GM12878 (cell line): Measurements from ENCODE around the gene MAN1B1. TPM values are rescaled to one million over a fixed set of nuclear protein-coding genes. Genes with fewer than 3 reads are reported as not detected.

Experiments used
- FOS ChIP-seq: IDR thresholded peaks from 3 replicates; pipeline ENCODE4 v1.6.1; 2011; ENCODE audit warnings: borderline replicate concordance; ENCODE audit not compliant: insufficient read length; ENCODE audit errors: extremely low read depth
- HDAC2 ChIP-seq: fragments of 200-600 bp; sonication (generic); IDR thresholded peaks from 2 replicates; pipeline ENCODE4 v1.6.1; 2017
- JUND ChIP-seq: IDR thresholded peaks from 2 replicates; pipeline ENCODE4 v1.6.1; 2012; ENCODE audit warnings: low read depth, mild to moderate bottlenecking, low read length, improper control_type of control experiment, moderate library complexity
- KAT2A ChIP-seq: conservative IDR thresholded peaks from 2 replicates; pipeline ENCODE4 v1.6.1; 2011; ENCODE audit warnings: low read depth, low read length; ENCODE audit not compliant: control insufficient read depth
- MYC ChIP-seq: IDR thresholded peaks from 2 replicates; pipeline ENCODE4 v1.6.1; 2011; ENCODE audit warnings: mild to moderate bottlenecking, low read length, moderate library complexity, inconsistent platforms; ENCODE audit not compliant: insufficient read depth, insufficient replicate concordance, insufficient read length, severe bottlenecking
- NR2F1 ChIP-seq: fragments of 450-650 bp; conservative IDR thresholded peaks from 2 replicates; pipeline ENCODE4 v1.6.1; 2017; ENCODE audit warnings: mild to moderate bottlenecking
- NRF1 ChIP-seq: conservative IDR thresholded peaks from 2 replicates; pipeline ENCODE4 v1.6.1; 2011; ENCODE audit warnings: mild to moderate bottlenecking, low read depth, low read length, improper control_type of control experiment
- RELA ChIP-seq: fragments of 450-650 bp; IDR thresholded peaks from 2 replicates; pipeline ENCODE4 v1.8.0; 2014; ENCODE audit warnings: borderline replicate concordance; ENCODE audit not compliant: partially characterized antibody
- SIN3A ChIP-seq: IDR thresholded peaks from 2 replicates; pipeline ENCODE4 v1.6.1; 2012; ENCODE audit warnings: low read depth, low read length, improper control_type of control experiment
- SMAD5 ChIP-seq: IDR thresholded peaks from 2 replicates; pipeline ENCODE4 v1.6.1; 2016; ENCODE audit warnings: antibody characterized with exemption, low read depth
- SREBF1 ChIP-seq: IDR thresholded peaks from 2 replicates; pipeline ENCODE4 v1.6.1; 2012; ENCODE audit warnings: mild to moderate bottlenecking, low read length
- TARDBP ChIP-seq: IDR thresholded peaks from 2 replicates; pipeline ENCODE4 v1.6.1; 2016; ENCODE audit warnings: borderline replicate concordance
- TCF7 ChIP-seq: IDR thresholded peaks from 2 replicates; pipeline ENCODE4 v1.6.1; 2014; ENCODE audit warnings: antibody characterized with exemption, borderline replicate concordance
- ZNF217 ChIP-seq: fragments of 450-650 bp; IDR thresholded peaks from 2 replicates; pipeline ENCODE4 v1.6.1; 2017; ENCODE audit warnings: antibody characterized with exemption, mild to moderate bottlenecking
- ZNF24 ChIP-seq: fragments of 450-650 bp; IDR thresholded peaks from 2 replicates; pipeline ENCODE4 v1.6.1; 2017; ENCODE audit warnings: antibody characterized with exemption, mild to moderate bottlenecking
- ZNF274 ChIP-seq: IDR thresholded peaks from one replicate; pipeline ENCODE4 v1.8.0; 2011; ENCODE audit not compliant: insufficient read length, insufficient read depth
- ZSCAN29 ChIP-seq: fragments of 450-650 bp; IDR thresholded peaks from 2 replicates; pipeline ENCODE4 v1.6.1; 2017; ENCODE audit warnings: mild to moderate bottlenecking, moderate library complexity
- polyA plus RNA-seq, 11 experiments: library from polyadenylated mRNA; depleted of rRNA in 4 of 11; unstranded in 6 of 11; stranded (reverse) in 5 of 11; fragments of >200 nt; fragmentation: Nextera tagmentation in 4 of 11; fragmentation: Illumina TruSeq in 1 of 11; extraction: Ambion mirVana in 4 of 11; extraction: Trizol in 1 of 11; gene quantifications; 1 replicate in 1 of 11; 2 replicates in 10 of 11; pipeline versions ENCODE4 v1.2.1 to v1.2.3, GENCODE V29; 2011 to 2016; ENCODE audit warnings: inconsistent platforms in 2 of 11, missing spikeins in 2 of 11, low read depth in 1 of 11
- total RNA-seq, 4 experiments: library from RNA; depleted of rRNA in 3 of 4; stranded (reverse); fragments of >200 nt in 3 of 4; fragmentation: Illumina TruSeq in 1 of 4; extraction: Trizol in 1 of 4; gene quantifications; 2 replicates each; pipeline versions ENCODE4 v1.2.1 to v1.2.3, GENCODE V29; 2013 to 2021
- TF ChIP-seq, protein P1 (sequence below): fragments of 450-650 bp; IDR thresholded peaks from 2 replicates; pipeline ENCODE4 v1.6.1; 2014; ENCODE audit warnings: mild to moderate bottlenecking
- TF ChIP-seq, protein P2 (sequence below): IDR thresholded peaks from 2 replicates; pipeline ENCODE4 v1.6.1; 2012; ENCODE audit warnings: low read depth, low read length, improper control_type of control experiment
- TF ChIP-seq, protein P3 (sequence below): fragments of 450-650 bp; IDR thresholded peaks from 2 replicates; pipeline ENCODE4 v1.6.1; 2017; ENCODE audit warnings: borderline replicate concordance
- TF ChIP-seq, protein P4 (sequence below): fragments of 450-650 bp; formaldehyde crosslinking; IDR thresholded peaks from 2 replicates; pipeline ENCODE4 v1.4.0; 2020; ENCODE audit warnings: mild to moderate bottlenecking, moderate library complexity
- TF ChIP-seq, protein P5 (sequence below): fragments of 450-650 bp; IDR thresholded peaks from 2 replicates; pipeline ENCODE4 v1.6.1; 2018; ENCODE audit warnings: borderline replicate concordance, mild to moderate bottlenecking; ENCODE audit not compliant: partially characterized antibody

The MAN1B1 gene
- total and polyA plus RNA-seq, 10 of the 15 experiments (the other 5 are each of a cell fraction or from before 2014, with no cell fraction given): 0.71 to 34.1 (median 22.7) TPM

DNA sequence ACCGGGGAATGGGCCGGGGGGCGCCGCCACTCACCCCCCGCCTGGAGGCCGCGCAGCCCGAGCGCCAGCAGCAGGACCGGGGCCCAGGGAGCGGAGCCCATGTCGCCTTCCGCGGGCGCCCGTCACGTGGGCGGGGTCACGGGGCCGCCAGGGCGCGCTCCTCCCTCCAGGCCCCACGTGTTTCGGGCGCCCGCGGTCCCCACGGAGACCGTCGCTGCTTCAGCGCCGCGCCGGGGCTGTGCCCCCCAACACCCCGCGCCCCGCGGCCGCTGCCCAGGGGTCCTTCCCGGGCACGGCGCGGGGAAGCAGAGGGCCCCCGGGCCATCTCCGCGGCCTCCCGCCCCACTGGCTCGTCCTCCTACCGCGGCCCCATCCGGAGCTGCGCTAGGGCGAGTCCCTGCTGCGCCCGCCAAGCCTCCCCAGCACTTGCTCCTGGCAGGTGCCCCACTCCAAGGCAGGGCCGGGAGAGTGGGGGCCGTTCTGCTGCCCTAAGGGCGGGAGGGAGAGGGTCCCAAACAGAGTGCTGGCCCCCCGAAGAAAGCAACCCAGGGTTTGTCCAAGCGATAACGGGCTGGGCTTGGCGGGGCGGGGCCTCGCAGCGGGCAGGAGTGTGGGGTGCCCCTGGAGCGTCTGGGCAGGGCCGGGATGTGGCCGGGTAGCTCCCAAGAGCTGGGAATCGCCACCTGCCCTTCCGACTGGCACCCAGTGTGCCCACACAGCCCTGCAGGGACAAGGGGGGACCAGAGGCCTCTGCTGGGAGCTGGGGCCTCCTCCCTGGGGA, 28.0 kb downstream of the MAN1B1 start, which contains the start of gene DPP7 (continued):
- TF ChIP-seq JUND (no peak), FOS (peak; percentile 30), NRF1 (no peak), SMAD5 (no peak), MYC (peak; percentile 13), ZNF274 (no peak), TARDBP (no peak), NR2F1 (peak; percentile 89), ZNF24 (0 out of 2 replicates have a peak, but pooled peaks have one; percentile 39), SIN3A (peak; percentile 85), TCF7 (no peak), SREBF1 (no peak), ZNF217 (peak; percentile 64; the same call in 1 of the 2 replicates), KAT2A (no peak), ZSCAN29 (no peak), HDAC2 (no peak), RELA (peak; percentile 45)
- TF ChIP-seq, protein P1, sequence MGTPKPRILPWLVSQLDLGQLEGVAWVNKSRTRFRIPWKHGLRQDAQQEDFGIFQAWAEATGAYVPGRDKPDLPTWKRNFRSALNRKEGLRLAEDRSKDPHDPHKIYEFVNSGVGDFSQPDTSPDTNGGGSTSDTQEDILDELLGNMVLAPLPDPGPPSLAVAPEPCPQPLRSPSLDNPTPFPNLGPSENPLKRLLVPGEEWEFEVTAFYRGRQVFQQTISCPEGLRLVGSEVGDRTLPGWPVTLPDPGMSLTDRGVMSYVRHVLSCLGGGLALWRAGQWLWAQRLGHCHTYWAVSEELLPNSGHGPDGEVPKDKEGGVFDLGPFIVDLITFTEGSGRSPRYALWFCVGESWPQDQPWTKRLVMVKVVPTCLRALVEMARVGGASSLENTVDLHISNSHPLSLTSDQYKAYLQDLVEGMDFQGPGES: no peak
- TF ChIP-seq, protein P2, sequence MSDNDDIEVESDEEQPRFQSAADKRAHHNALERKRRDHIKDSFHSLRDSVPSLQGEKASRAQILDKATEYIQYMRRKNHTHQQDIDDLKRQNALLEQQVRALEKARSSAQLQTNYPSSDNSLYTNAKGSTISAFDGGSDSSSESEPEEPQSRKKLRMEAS: peak; percentile 93
- TF ChIP-seq, protein P3, sequence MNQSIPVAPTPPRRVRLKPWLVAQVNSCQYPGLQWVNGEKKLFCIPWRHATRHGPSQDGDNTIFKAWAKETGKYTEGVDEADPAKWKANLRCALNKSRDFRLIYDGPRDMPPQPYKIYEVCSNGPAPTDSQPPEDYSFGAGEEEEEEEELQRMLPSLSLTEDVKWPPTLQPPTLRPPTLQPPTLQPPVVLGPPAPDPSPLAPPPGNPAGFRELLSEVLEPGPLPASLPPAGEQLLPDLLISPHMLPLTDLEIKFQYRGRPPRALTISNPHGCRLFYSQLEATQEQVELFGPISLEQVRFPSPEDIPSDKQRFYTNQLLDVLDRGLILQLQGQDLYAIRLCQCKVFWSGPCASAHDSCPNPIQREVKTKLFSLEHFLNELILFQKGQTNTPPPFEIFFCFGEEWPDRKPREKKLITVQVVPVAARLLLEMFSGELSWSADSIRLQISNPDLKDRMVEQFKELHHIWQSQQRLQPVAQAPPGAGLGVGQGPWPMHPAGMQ: no peak
- TF ChIP-seq, protein P4, sequence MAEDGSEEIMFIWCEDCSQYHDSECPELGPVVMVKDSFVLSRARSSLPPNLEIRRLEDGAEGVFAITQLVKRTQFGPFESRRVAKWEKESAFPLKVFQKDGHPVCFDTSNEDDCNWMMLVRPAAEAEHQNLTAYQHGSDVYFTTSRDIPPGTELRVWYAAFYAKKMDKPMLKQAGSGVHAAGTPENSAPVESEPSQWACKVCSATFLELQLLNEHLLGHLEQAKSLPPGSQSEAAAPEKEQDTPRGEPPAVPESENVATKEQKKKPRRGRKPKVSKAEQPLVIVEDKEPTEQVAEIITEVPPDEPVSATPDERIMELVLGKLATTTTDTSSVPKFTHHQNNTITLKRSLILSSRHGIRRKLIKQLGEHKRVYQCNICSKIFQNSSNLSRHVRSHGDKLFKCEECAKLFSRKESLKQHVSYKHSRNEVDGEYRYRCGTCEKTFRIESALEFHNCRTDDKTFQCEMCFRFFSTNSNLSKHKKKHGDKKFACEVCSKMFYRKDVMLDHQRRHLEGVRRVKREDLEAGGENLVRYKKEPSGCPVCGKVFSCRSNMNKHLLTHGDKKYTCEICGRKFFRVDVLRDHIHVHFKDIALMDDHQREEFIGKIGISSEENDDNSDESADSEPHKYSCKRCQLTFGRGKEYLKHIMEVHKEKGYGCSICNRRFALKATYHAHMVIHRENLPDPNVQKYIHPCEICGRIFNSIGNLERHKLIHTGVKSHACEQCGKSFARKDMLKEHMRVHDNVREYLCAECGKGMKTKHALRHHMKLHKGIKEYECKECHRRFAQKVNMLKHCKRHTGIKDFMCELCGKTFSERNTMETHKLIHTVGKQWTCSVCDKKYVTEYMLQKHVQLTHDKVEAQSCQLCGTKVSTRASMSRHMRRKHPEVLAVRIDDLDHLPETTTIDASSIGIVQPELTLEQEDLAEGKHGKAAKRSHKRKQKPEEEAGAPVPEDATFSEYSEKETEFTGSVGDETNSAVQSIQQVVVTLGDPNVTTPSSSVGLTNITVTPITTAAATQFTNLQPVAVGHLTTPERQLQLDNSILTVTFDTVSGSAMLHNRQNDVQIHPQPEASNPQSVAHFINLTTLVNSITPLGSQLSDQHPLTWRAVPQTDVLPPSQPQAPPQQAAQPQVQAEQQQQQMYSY (CRISPR knock-in tag): no peak
- TF ChIP-seq, protein P5, sequence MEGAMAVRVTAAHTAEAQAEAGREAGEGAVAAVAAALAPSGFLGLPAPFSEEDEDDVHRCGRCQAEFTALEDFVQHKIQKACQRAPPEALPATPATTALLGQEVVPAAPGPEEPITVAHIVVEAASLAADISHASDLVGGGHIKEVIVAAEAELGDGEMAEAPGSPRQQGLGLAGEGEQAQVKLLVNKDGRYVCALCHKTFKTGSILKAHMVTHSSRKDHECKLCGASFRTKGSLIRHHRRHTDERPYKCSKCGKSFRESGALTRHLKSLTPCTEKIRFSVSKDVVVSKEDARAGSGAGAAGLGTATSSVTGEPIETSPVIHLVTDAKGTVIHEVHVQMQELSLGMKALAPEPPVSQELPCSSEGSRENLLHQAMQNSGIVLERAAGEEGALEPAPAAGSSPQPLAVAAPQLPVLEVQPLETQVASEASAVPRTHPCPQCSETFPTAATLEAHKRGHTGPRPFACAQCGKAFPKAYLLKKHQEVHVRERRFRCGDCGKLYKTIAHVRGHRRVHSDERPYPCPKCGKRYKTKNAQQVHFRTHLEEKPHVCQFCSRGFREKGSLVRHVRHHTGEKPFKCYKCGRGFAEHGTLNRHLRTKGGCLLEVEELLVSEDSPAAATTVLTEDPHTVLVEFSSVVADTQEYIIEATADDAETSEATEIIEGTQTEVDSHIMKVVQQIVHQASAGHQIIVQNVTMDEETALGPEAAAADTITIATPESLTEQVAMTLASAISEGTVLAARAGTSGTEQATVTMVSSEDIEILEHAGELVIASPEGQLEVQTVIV: no peak
